RPMI7951 (cell line): Measurements from ENCODE around the gene GPR150. TPM values are rescaled to one million over a fixed set of nuclear protein-coding genes. Genes with fewer than 3 reads are reported as not detected.
"Not testable (repeated sequence)": the region's sequence is repeated elsewhere in the genome, so short reads cannot be mapped to it uniquely, and the experiment has no call there.

ENCODE experiments used
- DNase-seq: peaks from one replicate; pipeline ENCODE4 v3.0.0-alpha.2; 2012; ENCODE audit warnings: low read depth
- total RNA-seq: library from RNA; depleted of rRNA; stranded (reverse); fragments of >200 nt; shearing (Covaris generic); gene quantifications from 2 replicates; pipeline ENCODE4 v1.2.3, GENCODE V29; 2014

Gene GPR150
- total RNA-seq, 1 experiment from 2014 or later = not detected

DNA sequence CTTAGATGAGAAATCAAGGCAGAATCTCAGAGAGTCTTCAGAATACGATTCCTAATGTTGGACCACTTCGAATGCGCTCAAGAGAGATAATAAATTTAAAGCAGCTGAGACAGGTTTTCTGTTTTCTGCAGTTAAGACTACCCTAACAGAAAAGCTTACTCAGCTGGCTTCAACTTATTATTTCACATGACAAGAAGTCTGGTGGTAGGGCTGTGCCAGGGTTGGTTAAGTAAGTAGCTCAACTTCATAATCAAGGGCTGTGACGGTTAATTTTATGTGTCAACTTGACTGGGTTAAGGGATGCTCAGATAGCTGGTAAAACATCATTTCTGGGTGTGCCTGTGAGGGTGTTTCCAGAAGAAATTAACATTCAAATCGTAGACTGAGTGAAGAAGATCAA lies 3.8 kb downstream of the GPR150 start:
- DNase-seq = no peak

DNA sequence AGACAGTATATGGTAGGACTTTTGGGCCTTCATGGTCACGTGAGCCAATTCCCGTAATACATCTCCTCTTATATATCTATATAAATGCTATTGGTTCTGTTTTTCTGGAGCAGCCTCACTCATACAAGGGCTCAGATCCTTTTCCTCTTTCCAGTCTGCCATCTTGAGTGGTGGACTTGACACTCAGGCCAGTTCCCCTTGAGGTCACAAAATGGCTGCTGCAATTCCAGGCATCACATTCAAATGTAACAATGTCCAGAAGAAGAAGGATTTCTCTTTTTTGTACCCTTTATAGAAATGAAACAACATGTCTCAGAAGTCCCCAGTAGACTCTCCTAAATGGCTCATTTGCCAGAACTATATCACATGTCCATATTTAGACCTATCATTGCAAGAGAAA lies 4.5 kb downstream of the GPR150 start:
- DNase-seq = no peak

DNA sequence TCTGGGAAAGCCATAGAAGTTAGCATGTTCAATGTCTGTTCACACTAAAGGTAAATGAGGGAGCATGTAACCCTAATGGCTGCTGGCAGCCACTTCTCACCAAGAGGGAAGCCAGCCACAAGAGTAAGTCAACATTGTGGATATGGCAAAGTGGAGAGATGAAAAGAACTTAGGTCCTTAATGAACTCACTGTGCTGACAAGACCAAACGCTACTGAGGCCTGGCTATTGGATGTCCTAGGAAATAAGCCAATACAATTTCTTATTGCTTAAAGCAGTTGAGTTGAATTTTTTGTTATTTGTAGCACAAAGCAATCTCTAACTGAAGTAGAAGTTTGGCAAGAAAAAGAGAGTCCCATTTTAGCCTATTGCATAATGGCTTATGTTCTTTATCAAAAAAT lies 6.8 kb downstream of the GPR150 start:
- no peak for DNase-seq

DNA sequence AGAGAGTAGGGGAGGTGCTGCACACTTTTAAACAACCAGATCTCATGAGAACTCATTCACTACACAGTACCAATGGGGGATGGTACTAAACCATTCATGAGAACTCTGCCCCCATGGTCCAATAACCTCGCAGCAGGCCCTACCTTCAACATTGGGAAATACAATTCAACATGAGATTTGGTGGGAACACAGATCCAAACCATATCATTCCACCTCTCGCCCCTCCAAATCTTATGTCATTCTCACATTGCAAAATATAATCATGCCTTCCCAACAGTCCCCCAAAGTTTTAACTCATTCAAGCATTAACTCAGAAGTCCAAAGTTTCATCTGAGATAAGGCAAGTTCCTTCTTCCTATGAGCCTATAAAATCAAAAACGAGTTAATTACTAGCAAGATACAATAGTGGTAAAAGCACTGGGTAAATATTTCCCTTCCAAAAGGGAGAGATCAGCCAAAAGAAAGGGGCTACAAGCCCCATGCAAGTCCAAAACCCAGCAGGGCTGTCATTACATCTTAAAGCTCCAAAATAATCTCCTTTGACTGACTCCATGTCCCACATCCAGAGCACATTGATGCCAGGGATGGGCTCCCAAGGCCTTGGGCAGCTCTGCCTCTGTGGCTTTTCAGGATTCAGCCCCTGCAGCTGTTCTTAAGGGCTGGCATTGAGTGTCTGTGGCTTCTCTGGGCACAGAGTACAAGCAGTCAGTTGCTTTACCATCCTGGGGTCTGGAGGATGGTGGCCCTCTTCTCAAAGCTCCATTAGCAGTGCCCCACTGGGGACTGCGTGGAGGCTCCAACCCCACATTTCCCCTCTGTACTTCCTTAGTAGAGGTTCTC lies 8.3 kb downstream of the GPR150 start:
- DNase-seq = no peak

DNA sequence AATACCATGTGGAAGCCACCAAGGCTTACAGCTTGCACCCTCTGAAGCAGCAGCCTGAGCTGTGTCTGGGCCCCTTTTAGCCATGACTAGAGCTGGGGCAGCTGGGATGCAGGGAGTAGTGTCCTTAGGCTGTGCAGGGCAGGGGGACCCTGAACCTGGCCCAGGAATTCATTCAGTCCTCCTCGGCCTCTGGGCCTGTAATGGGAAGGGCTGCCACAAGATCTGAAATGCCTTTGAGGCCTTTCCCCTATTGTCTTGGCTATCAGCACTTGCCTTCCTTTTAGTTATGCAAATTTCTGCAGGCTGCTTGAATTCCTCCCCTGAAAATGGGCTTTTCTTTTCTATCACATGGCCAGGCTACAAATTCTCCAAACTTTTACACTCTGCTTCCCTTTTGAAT lies 9.0 kb downstream of the GPR150 start:
- no peak for DNase-seq

DNA sequence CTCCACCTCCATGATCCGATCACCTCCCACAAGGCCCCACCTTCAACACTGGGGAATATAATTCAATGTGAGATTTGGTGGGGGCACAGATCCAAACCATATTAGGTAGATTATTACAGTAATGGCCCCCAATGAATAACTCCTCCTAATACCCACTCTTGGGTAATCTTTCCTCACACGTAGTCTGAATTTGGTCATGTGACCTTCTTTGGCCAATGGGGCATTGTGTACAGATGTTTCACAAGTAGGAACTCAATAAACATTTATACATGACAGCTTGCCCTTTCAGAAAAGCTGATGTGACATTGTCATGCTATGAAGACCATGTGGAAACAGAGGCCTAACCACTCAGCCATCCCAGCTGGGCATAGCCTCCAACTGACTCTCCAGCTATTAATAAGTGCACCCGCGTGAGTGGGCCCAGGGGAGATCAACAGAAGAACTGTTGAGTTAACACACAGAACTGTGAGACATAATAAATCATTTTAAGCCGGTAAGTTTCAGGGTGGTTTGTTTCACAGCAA lies 10.6 kb downstream of the GPR150 start:
- DNase-seq = no peak

DNA sequence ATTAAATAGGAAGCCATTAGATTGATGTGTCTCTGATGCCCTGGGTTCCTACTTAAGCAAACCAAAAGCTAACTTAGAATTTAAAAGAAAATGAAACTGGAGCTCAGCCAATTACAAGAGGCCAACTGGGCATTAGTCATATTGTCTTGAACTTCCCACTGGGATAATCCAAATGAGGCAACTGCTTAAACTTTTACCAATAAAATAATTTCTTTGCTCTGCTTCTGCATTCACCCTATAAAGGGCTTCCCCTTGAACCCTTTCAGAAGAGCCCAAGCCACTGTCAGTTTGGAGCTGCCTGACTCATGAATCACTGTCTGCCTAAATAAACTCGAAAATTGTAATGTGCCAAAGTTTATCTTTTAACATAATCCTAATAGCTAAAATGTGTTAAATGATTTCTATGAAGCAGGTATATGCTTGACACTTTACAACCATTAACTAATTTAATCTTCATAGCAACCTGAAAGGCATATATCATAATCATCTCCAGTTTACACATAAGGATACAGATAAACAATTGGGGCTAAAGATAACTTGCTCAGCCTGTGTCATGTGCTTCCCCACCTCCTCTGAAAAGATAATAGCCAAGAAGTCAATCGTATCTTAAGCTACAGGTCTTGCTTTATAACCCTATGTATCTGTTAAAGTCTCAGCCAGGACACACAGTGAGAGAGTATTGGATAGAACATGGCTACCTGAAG lies 11.5 kb downstream of the GPR150 start:
- peak; percentile 77 for DNase-seq

DNA sequence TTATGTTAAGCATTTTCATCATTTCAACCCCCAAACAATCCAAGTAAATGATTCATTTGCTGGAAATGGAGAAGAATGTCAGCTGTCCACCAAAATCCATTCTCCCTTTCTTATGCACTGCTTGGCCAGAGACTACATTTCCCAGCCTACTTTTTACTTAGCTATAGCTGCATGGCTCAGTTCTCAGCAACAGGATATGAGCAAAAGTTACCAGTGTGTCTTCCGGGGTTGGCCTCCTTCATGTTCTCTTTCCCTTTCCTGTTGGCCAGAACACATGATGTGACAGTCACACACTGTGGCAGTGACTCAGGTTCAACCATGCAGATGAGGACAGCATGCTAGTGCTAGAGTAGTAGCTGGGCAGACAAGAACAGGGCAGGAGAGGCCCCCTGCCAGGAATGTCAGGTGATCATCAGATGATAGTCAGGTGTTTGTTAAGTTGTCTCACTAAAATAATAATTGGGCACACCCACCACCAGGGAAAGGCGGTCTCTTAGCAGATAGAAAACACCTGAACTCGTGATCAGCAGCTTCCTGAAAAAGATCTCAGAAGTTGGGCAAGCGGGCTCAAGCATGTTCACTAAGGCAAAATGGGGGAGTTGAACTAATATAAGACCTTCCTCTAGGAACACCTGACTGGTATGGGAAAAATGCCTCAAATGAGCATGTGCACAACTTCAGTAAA lies 12.2 kb downstream of the GPR150 start:
- peak; percentile 61 for DNase-seq

DNA sequence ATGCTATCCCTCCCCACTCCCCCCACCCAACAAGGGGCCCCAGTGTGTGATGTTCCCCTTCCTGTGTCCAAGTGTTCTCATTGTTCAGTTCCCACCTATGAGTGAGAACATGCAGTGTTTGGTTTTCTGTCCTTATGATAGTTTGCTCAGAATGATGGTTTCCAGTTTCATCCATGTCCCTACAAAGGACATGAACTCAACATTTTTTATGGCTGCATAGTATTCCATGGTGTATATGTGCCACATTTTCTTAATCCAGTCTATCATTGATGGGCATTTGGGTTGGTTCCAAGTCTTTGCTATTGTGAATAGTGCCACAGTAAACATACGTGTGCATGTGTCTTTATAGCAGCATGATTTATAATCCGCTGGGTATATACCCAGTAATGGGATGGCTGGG lies 13.1 kb downstream of the GPR150 start:
- DNase-seq = not testable (repeated sequence)

DNA sequence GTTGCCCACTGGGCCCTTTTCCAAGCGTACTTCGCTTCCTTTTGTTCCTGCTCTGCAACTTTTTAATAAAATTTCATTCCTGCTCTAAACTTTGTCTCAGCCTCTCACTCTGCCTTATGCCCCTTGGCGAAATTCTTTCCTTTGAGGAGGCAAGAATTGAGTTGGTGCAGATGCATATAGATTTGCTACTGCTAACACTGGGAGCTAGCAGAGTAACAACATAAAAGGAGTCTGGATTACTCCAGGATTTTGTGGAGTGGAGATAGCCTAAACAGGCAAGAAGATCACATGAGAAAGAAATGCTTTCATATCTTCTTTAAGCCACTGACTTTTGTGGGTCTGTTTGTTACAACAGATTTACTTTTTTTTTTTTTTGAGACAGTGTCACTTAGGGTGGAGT lies 13.8 kb downstream of the GPR150 start:
- DNase-seq = no peak

DNA sequence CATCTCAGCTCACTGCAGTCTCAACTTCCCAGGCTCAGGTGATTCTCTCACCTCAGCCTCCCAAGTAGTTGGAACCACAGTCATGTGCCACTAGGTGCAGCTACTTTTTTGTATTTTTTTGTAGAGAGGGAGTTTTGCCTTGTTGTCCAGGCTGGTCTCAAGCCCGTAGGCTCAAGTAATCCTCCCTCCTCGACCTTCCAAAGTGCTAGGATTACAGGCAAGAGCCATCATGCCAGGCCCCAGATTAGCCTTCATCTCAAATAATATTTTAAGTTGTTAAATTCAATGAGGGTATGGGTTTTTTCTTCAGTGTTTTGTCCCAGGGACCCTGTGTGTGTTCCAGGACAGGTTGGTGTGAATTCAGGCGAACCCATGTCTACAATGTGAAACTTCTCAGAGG lies 14.2 kb downstream of the GPR150 start:
- DNase-seq = no peak

DNA sequence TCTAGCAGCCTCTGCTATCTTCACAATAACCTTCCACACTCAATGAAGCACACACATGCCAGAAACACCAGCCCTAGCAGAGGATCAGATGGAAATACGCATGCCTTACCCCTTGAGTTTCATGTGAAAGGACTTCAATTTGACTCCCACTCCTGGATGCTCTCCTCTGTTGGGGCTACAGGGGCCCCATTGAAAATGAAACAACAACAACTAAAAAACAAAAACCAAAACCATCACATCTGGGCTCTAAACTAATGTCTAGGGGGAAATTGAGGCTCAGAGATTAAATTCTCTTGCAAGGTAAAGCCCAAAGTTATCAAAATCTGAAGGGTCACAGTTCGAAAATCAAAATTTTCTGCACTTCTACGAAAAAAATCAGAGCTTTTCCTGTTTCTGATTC lies 18.7 kb downstream of the GPR150 start:
- no peak for DNase-seq

DNA sequence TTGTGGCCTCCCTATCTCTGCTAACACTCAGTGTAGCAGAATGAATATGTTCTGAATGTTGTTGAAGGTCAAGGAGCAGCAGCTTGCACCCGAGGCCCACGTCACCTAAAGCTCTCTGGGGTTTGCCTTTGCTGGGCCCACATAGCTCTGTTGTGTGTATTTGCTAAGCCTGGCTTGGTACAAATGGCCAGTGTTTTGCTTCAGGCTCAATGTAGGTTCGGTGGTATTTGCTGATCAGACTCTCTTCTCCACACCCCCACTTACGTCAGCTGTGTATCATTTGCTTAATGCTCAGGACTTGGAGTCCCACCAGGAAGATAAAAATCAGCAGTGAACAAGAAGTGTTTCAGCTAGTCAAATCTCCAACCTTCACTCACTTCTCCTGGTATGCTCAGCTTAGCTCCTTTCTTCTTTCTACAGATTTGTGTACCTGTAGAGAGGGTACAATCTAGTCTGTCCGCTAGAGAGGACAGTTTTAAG lies 21.9 kb downstream of the GPR150 start:
- DNase-seq = no peak

DNA sequence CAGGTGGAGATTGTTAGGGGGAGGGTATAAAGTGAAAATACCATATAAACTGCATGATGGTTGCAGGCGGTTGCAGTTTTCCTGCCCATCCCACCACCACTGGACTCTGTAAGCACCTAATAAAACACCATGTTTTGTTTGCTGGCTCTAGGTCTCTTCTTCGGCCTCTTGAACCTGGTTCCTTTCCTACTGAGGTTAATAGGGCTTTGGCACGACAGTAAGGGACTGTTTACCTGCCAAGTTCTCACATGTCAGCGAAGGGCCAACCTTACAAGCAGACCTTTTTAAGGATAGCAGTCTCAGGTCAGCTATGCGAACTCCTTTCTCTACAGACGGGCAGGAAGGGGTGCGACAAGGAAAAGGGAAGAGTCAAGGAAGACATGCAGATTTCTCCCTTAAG lies 23.3 kb downstream of the GPR150 start:
- DNase-seq = no peak

DNA sequence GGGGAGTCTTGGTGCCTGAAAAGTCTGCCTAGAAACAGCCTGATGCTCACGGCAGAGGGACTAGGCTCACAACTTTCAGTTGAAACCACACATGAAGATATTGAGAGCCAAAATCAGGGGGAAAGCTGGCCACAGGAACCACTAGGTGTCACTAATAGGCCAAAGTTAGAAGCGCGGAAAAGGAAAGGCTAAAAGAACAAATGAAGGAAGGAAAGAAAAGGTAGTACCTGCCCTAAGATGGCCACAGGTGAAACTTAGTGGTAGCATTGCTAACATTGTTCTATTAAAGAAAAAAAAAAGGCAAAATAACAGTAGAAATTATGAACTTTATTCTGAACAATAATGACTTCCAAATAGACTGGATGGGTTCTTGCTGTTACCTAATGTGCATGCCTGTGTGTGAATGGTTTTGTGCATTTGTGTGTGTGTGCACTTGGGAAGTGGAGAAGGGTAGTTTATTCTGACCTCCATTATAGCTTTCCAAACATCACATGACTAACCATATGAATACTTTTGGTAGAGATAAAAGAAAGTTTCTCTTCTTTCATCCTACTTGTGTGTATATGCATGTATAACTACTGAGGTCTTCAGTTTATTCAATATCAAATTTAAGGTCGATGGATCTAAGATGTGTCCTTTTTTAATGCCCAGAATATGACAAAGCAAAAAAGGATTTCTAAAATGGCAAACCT lies 24.6 kb downstream of the GPR150 start:
- DNase-seq = peak; percentile 52

DNA sequence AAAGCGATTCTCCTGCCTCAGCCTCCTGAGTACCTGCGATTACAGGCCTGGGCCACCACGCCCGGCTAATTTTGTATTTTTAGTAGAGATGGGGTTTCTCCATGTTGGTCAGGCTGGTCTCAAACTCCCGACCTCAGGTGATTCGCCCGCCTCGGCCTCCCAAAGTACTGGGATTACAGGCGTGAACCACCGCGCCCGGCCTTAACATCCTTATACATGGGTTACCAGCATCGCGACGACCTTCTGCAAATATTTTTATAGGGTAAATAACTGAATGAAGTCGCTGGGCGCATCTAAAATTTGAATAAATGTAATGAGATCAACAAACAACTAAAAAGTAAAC lies 26.3 kb downstream of the GPR150 start:
- not testable (repeated sequence) for DNase-seq

DNA sequence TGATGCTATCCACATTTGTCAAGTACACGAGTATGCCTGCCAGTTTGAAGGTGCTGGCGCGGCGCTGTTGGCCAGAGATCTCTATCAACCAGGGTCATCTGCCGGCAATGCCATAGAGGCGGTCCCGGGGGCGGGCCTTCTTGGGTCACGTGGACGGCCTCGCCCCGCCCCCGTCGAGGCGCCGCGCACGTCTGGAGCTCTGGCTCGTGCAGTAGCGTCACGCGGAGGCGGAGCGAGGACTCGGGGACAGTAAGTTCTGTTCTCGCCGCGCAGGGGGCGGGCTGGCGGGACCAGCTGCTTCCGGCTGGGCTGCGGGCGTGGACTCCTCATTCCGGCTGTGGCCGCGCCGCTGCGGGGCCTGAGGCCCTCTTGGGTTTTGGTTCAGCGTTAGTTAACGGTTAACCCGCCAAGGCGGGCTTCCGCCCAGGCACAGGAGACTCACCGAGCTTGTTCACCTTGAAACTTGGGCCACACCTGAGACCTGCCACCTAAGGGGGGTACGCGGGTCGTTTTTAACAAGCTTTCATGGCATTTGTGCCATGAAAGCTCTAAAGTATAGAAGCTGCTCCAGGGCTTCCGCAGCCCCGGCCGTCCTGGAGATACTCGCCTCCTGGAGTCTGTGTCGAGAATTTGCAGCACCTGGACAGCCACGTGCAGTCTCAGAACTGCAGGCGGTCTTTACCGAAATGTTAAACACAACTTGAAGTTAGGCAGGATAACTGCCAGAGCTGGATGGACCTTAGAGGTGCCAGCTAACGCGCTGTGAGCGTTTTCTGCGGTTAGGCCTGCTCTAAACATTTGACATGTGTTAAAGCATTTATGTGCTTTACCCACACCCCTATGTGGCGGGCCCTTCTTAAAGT lies 26.9 kb downstream of the GPR150 start, which contains the start of gene RFESD:
RFESD (plus strand) TSS at position 209 of the 863 bp plus-strand sequence. CDS start 5,495 bp downstream, outside the sequence.
- peak; percentile 95 for DNase-seq

DNA sequence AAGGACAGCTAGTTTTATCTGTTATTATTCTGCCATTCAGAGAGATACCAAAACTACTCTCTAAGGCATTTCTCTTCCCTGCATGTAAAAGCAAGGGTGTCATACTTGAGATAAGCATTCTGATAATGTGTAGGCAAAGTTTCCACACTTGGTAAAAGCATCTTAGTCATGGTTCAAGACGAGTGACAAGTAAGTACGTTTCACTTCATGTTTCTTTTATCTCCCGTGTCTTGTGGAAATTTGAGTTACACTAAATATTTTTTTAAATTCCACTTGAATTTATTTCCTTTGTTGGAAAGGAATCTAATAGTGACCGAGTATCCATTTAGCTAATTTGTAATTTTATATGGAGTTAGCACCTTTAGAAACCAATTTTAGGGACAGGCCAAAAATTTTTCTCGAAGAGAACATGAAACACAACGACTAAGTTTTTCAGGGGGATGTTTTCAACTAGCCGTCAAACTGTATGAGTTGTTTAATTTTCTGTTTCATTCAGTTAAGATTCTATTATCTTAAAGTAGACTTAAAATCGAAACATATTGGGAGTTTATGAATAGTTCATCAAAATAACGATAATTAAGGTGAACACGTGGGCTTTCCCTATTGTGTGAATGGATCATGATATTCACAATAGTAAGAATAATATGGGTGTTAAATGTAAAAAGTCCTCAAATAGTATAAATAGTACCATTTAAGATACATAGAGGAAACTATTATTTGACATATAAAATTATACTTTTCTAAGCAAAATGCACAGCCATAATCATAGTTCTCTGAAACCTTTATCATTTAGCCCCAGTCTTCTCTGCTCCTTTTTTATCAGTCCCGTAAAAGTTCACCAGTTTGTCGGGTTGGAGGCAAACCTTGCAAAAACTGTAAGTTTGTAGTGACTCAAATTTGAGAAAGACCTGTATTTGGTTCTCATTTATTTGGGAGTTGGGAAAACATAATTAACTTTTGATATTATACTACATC lies 28.3 kb downstream of the GPR150 start:
- peak; percentile 33 for DNase-seq

DNA sequence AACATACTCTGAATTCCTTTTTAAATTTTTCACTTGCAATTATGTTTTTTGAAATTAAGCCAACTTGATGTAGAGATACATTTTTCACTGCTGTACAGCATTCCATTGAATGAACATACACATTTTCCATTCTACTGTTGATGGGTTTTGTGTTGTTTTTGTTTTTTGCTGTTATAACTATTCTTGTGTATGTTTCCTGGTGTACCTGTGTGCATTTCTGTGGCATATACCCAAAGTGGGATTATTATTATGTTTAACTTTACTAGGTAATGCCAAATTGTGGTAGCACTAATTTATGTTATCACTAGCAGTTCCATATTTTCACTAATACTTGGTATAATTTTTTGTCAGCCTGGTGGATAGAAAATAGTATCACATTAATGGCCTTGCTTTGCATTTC lies 29.4 kb downstream of the GPR150 start:
- no peak for DNase-seq
